ENCODE data around the gene EGFL8. TPM values are rescaled to one million over a fixed set of nuclear protein-coding genes. Genes with fewer than 3 reads are reported as not detected.
A peak's percentile ranks its signal among the peaks of the same experiment; 100 is the strongest.
"Not testable (repeated sequence)": the region's sequence is repeated elsewhere in the genome, so short reads cannot be mapped to it uniquely, and the experiment has no call there.

Gene EGFL8
- total RNA-seq, 1 donor from 2014 or later = 31.3 TPM

GRCh38 chr6:32183483-32184083 lies 19.2 kb downstream of the EGFL8 start:
- DNase-seq = no peak

GRCh38 chr6:32184084-32184640 lies 19.8 kb downstream of the EGFL8 start, which contains the start of gene AGER:
Gene AGER (minus strand): TSS chr6:32184253. CDS start chr6:32184222, 31 bp downstream.
- DNase-seq = no peak

- peak; percentile 78 for DNase-seq
Measured at GRCh38 chr6:32185681-32186131, 21.3 kb downstream of the EGFL8 start.

- not testable (repeated sequence) for DNase-seq
Measured at GRCh38 chr6:32186151-32186840, 21.9 kb downstream of the EGFL8 start.

GRCh38 chr6:32187009-32187709 lies 22.8 kb downstream of the EGFL8 start:
- no peak for DNase-seq

GRCh38 chr6:32187725-32188380 lies 23.5 kb downstream of the EGFL8 start:
- not testable (repeated sequence) for DNase-seq

GRCh38 chr6:32188381-32189068 lies 24.1 kb downstream of the EGFL8 start:
- peak; percentile 54 for DNase-seq

GRCh38 chr6:32189069-32189741 lies 24.8 kb downstream of the EGFL8 start:
- DNase-seq = peak; percentile 35

GRCh38 chr6:32189742-32190053 lies 25.3 kb downstream of the EGFL8 start:
- DNase-seq = no peak

GRCh38 chr6:32190054-32190851 lies 25.9 kb downstream of the EGFL8 start, which contains the start of gene PBX2:
Gene PBX2 (minus strand): TSS chr6:32190202. CDS start chr6:32189915, 287 bp downstream.
- DNase-seq = peak; percentile 97

- DNase-seq = no peak
Measured at GRCh38 chr6:32190911-32191677, 26.7 kb downstream of the EGFL8 start.

GRCh38 chr6:32191696-32192607 lies 27.6 kb downstream of the EGFL8 start:
- no peak for DNase-seq

GRCh38 chr6:32192608-32193039 lies 28.2 kb downstream of the EGFL8 start, which contains the start of gene GPSM3:
Gene GPSM3 (minus strand): TSS chr6:32192643. CDS start chr6:32192513, 130 bp downstream.
- DNase-seq = peak; percentile 36

GRCh38 chr6:32193096-32193495 lies 28.7 kb downstream of the EGFL8 start:
- DNase-seq = not testable (repeated sequence)

GRCh38 chr6:32194388-32194787 lies 30.0 kb downstream of the EGFL8 start:
- no peak for DNase-seq

- peak; percentile 71 for DNase-seq
Measured at GRCh38 chr6:32194825-32195651, 30.6 kb downstream of the EGFL8 start.

- DNase-seq = peak; percentile 100
Measured at GRCh38 chr6:32195652-32195901, 31.2 kb downstream of the EGFL8 start.

All from tongue (tissue), 2 donors.